ENCODE results near the gene CNGB1.
"Not testable (repeated sequence)": the region's sequence is repeated elsewhere in the genome, so short reads cannot be mapped to it uniquely, and the experiment has no call there.

Gene CNGB1

GRCh38 chr16:57883953-57884654 lies 86.8 kb downstream of the CNGB1 start:
- DNase-seq: no peak

GRCh38 chr16:57883480-57883879 lies 87.4 kb downstream of the CNGB1 start:
- DNase-seq: no peak

GRCh38 chr16:57882792-57883191 lies 88.1 kb downstream of the CNGB1 start:
- DNase-seq: no peak

GRCh38 chr16:57882206-57882605 lies 88.7 kb downstream of the CNGB1 start:
- no peak for DNase-seq

- no peak for DNase-seq
Measured at GRCh38 chr16:57878586-57878985, 92.3 kb downstream of the CNGB1 start.

GRCh38 chr16:57876210-57876609 lies 94.7 kb downstream of the CNGB1 start:
- DNase-seq: no peak

- no peak for DNase-seq
Measured at GRCh38 chr16:57875347-57875746, 95.6 kb downstream of the CNGB1 start.

GRCh38 chr16:57873218-57873617 lies 97.7 kb downstream of the CNGB1 start:
- no peak for DNase-seq

GRCh38 chr16:57872764-57873163 lies 98.2 kb downstream of the CNGB1 start:
- DNase-seq: not testable (repeated sequence)

- no peak for DNase-seq
Measured at GRCh38 chr16:57871456-57871855, 99.5 kb downstream of the CNGB1 start.

GRCh38 chr16:57870753-57871454 lies 100.0 kb downstream of the CNGB1 start:
- DNase-seq: no peak

GRCh38 chr16:57868913-57869520 lies 101.9 kb downstream of the CNGB1 start:
- no peak for DNase-seq

- no peak for DNase-seq
Measured at GRCh38 chr16:57867000-57867561, 103.8 kb downstream of the CNGB1 start.

GRCh38 chr16:57866529-57866918 lies 104.4 kb downstream of the CNGB1 start:
- DNase-seq: no peak

- DNase-seq: no peak
Measured at GRCh38 chr16:57865746-57866528, 105.0 kb downstream of the CNGB1 start.

- peak in 1 of 2 donors; percentile 12 for DNase-seq
Measured at GRCh38 chr16:57863434-57864160, 107.3 kb downstream of the CNGB1 start.

- DNase-seq: no peak
Measured at GRCh38 chr16:57862698-57863433, 108.1 kb downstream of the CNGB1 start.

GRCh38 chr16:57859331-57859730 lies 111.6 kb downstream of the CNGB1 start:
- peak in 1 of 2 donors; percentile 5 for DNase-seq

- no peak for DNase-seq
Measured at GRCh38 chr16:57858635-57859034, 112.3 kb downstream of the CNGB1 start.

- DNase-seq: not testable (repeated sequence)
Measured at GRCh38 chr16:57857991-57858390, 112.9 kb downstream of the CNGB1 start.

GRCh38 chr16:57855188-57855587 lies 115.7 kb downstream of the CNGB1 start:
- DNase-seq: no peak
